IMR-90 (cell line): ENCODE data around the gene ATG14.

Experiments
- BHLHE40 ChIP-seq: fragments of 150-350 bp; IDR thresholded peaks from 2 replicates; pipeline ENCODE4 v1.6.1; 2016; ENCODE audit warnings: mild to moderate bottlenecking, low read depth, low read length
- CTCF ChIP-seq: conservative IDR thresholded peaks from 2 replicates; pipeline ENCODE4 v1.5.1; 2012; ENCODE audit warnings: mild to moderate bottlenecking, low read depth, low read length, improper control_type of control experiment
- MAFK ChIP-seq: IDR thresholded peaks from 2 replicates; pipeline ENCODE4 v1.6.1; 2012; ENCODE audit warnings: low read depth, low read length, improper control_type of control experiment
- MAZ ChIP-seq: IDR thresholded peaks from 2 replicates; pipeline ENCODE4 v1.6.1; 2012; ENCODE audit warnings: low read depth, mild to moderate bottlenecking, low read length, improper control_type of control experiment, moderate library complexity, borderline replicate concordance
- MXI1 ChIP-seq: IDR thresholded peaks from 2 replicates; pipeline ENCODE4 v1.6.1; 2012; ENCODE audit warnings: low read depth, mild to moderate bottlenecking, low read length, moderate library complexity, borderline replicate concordance
- POLR2A ChIP-seq: IDR thresholded peaks from 2 replicates; pipeline ENCODE4 v1.6.1; 2012; ENCODE audit warnings: mild to moderate bottlenecking, low read depth, low read length
- RCOR1 ChIP-seq: IDR thresholded peaks from 2 replicates; pipeline ENCODE4 v1.6.1; 2012; ENCODE audit warnings: mild to moderate bottlenecking, low read length, improper control_type of control experiment; ENCODE audit not compliant: insufficient replicate concordance
- SMC3 ChIP-seq: fragments of 150-350 bp; IDR thresholded peaks from 2 replicates; pipeline ENCODE4 v1.6.1; 2016; ENCODE audit warnings: low read depth, mild to moderate bottlenecking, antibody characterized with exemption, low read length, moderate library complexity
- USF2 ChIP-seq: fragments of 150-350 bp; IDR thresholded peaks from 2 replicates; pipeline ENCODE4 v1.6.1; 2017; ENCODE audit warnings: mild to moderate bottlenecking, antibody characterized with exemption, low read length, low read depth

GRCh38 chr14:55328317-55328716, 83.3 kb downstream of the ATG14 start:
- no peak for TF ChIP-seq RCOR1
- no peak for TF ChIP-seq POLR2A
- TF ChIP-seq CTCF: no peak
- TF ChIP-seq MAFK: no peak
- TF ChIP-seq MXI1: no peak
- no peak for TF ChIP-seq MAZ
- TF ChIP-seq SMC3: no peak
- no peak for TF ChIP-seq BHLHE40
- TF ChIP-seq USF2: no peak
